ENCODE measurements around the gene EYS.

The EYS gene

GRCh38 chr6:64955435-64955848, 751.6 kb downstream of the EYS start:
- no peak for DNase-seq (ENCODE audit: low spot score)

DNA sequence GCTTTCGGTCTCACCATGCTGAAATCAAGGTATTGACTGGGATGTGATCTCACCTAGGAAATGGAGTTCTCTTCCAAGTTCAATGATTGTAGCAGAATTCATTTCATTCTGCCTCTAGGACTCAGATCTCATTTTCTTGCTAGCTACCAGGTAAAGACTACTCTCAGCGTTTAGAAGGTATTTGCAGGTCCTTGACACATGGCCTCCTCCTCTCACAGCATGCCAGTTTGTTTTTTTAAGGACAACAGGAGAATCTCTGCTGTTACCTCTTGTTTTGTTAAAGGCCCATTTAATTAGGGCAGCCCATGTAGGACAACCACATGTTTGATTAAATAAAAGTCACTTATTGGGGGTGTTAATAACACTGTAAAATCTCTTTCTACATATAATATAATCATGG, 757.8 kb downstream of the EYS start:
- no peak for DNase-seq (ENCODE audit: low spot score)

DNA sequence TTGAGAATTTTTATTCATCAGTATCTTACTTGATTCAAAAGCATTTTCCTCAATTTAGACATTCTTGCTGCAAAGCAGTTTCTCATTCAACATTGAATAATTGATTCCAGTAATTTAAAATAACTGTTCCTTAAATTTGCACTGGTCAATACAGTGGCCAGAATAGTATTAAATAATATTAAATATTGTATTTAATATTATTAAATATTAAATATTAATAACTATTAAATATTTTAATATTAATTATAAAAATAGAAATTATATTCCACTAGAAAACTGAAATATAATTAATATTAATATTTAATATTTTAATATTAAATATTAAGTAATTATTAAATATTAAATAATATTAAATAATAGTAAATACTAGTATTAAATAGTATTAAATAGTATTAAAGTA, 758.8 kb downstream of the EYS start:
- no peak for DNase-seq (ENCODE audit: low spot score)

GRCh38 chr6:64945450-64945849, 761.6 kb downstream of the EYS start:
- DNase-seq (ENCODE audit: low spot score), result no peak

- no peak for DNase-seq (ENCODE audit: low spot score)
Observed at GRCh38 chr6:64932486-64932885, 774.5 kb downstream of the EYS start.

- no peak for DNase-seq (ENCODE audit: low spot score)
Observed at GRCh38 chr6:64930681-64931080, 776.3 kb downstream of the EYS start.

DNA sequence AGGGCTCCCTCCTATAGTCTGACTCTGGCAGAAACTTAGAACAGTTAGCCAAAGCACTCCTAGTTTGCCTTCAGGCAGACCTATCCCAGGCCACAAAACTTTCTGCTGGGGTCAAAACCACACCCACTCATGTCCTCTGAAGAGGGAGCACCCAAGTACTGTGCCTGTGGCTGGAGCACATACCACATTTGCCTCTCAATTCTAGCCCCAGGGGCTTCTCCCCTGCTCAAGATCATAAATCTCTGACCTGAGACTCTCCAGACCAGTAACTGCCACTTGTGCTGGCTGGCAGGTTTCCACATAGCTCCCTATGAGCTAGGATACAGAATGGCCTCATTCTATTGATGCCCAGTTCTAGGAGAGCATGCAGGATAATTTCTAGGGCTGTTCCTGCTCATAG, 781.0 kb downstream of the EYS start:
- no peak for DNase-seq (ENCODE audit: low spot score)

- no peak for DNase-seq (ENCODE audit: low spot score)
Observed at GRCh38 chr6:64920257-64920656, 786.8 kb downstream of the EYS start.

DNA sequence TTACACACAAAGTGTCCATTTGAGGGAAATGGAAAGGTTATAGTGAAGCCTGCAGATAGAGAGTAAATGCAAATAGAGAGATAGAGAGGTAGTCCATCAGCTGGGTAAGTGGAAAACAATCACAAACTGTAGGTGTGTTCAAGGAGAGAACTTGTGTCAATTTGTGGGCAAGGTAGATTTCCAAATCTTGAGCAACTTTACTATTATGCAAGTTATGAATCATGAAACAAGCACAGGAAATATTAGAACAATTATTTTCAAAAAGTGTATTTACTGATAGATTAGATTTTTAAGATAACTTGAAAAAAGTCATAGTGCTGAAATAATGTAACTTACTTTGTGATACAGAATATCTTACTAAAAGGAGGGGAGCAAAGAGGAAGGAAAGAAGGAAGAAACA, 792.9 kb downstream of the EYS start:
- DNase-seq (ENCODE audit: low spot score), result no peak

- DNase-seq (ENCODE audit: low spot score), result no peak
Observed at GRCh38 chr6:64912966-64913365, 794.1 kb downstream of the EYS start.

- DNase-seq (ENCODE audit: low spot score), result no peak
Observed at GRCh38 chr6:64908104-64908503, 798.9 kb downstream of the EYS start.

DNA sequence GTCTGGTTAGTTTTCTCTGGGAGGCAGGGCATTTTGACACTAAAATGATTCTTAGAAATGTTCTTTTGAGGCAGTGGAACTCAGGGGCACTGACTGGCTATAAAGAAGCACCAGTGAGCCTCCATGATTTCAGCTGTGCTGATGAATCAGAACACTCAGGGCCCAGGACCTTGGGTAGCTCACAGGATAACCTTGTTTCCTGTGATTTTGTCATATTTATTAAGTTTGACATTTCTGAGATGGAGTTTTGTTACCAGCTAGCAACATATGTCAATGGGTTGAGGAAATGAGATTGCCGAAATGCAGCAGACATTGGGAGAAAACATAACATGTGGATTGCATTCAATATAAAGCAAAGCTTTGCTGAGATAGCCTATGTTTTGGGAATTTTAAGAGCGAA, 802.4 kb downstream of the EYS start:
- no peak for DNase-seq (ENCODE audit: low spot score)

GRCh38 chr6:64902596-64902995, 804.4 kb downstream of the EYS start:
- DNase-seq (ENCODE audit: low spot score), result no peak

DNA sequence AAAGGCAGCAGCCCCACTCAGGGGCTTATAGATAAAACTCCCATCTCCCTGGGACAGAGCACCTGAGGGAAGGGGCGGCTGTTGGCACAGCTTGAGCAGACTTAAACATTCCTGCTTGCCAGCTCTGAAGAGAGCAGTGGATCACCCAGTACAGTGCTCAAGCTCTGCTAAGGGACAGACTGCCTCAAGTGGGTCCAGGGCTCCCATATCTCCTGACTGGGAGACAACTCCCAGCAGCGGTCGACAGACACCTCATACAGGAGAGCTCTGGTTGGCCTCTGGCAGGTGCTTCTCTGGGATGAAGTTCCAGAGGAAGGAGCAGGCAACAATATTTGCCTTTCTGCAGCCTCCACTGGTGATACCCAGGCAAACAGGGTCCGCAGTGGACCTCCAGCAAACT, 810.1 kb downstream of the EYS start:
- no peak for DNase-seq (ENCODE audit: low spot score)

DNA sequence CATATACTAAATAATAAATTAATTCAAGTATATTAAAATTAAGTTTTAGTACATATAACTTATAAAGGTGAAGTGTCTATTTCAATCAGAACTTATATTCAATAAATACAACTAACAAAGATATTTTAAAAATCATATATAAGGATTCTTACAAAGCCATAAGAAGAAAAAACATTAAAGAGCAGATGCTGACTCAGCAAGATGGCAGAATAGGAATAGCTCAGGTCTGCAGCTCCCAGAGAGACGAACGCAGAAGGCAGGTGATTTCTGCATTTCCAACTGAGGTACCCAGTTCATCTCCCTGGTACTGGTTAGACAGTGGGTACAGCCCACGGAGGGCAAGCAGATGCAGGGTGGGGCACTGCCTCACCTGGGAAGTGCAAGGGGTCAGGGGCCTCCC, 811.1 kb downstream of the EYS start:
- no peak for DNase-seq (ENCODE audit: low spot score)

GRCh38 chr6:64890609-64891008, 816.4 kb downstream of the EYS start:
- DNase-seq (ENCODE audit: low spot score), result no peak

DNA sequence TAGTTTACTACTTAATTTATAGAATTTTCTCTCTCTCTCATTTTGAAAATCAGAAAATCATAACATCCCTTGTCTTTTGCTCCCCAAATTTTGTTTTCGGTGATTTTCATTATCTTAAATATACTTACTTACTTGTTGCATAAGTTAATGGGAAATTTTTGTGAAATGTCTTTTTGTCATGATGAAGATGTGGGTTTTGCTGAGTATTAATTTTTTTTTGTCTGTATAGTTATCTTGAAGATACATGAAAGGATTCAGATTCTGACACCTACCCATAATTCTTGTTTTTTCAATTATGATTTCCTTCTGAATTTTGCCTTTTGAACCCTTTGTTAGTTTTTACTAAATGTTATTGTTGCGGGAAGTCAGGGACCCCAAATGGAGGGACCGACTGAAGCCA, 817.9 kb downstream of the EYS start:
- no peak for DNase-seq (ENCODE audit: low spot score)

GRCh38 chr6:64874776-64875175, 832.2 kb downstream of the EYS start:
- DNase-seq (ENCODE audit: low spot score), result no peak

- no peak for DNase-seq (ENCODE audit: low spot score)
Observed at GRCh38 chr6:64872633-64873032, 834.4 kb downstream of the EYS start.

GRCh38 chr6:64861039-64861651, 845.9 kb downstream of the EYS start:
- no peak for DNase-seq (ENCODE audit: low spot score)

- no peak for DNase-seq (ENCODE audit: low spot score)
Observed at GRCh38 chr6:64860203-64860602, 846.8 kb downstream of the EYS start.

- no peak for DNase-seq (ENCODE audit: low spot score)
Observed at GRCh38 chr6:64850121-64850520, 856.9 kb downstream of the EYS start.

GRCh38 chr6:64848467-64848866, 858.6 kb downstream of the EYS start:
- DNase-seq (ENCODE audit: low spot score), result no peak

GRCh38 chr6:64847396-64847795, 859.6 kb downstream of the EYS start:
- DNase-seq (ENCODE audit: low spot score), result no peak

DNA sequence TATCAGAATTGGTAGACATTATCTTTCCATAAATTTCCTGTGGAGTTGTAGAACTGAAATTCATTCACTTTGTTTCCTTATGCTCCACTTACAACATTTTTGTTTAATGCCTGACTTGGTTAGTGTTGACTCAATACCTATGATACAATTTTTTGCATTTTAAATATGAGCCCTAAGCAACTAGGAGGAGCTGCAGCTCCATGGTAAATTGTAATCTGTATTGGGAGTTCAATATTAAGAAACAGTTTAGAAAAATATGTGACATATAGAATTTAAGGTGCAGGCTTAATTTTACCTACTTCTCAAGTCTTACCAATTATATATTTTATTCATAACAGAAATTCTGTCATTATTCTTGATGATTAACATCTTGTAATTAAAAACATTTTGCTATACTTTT, 868.3 kb downstream of the EYS start:
- no peak for DNase-seq (ENCODE audit: low spot score)

Data from COLO829 (cell line).